Left lung (tissue), 10 donors: Measurements from ENCODE around the gene ARAP3. TPM values are rescaled to one million over a fixed set of nuclear protein-coding genes. Genes with fewer than 3 reads are reported as not detected.

Experiments
- ATAC-seq: fragments of 200-7000 bp; cut with Tn5 transposase; one replicate; pipeline ENCODE4 v1.9.1; 2020; ENCODE audit warnings: moderate library complexity
- DNase-seq, 4 donors: peaks; one replicate each; pipeline ENCODE4 v3.0.0-alpha.2; 2013 to 2020
- H3K27ac ChIP-seq, 2 donors: fragments of 200-600 bp; sonication (generic) in 1 of 2; one replicate each; pipeline versions ENCODE4 v1.5.0 to v1.8.0; 2020 to 2021
- H3K27me3 ChIP-seq, 2 donors: fragments of 200-600 bp; sonication (generic) in 1 of 2; one replicate each; pipeline versions ENCODE4 v1.5.0 to v1.8.0; 2020 to 2021
- H3K36me3 ChIP-seq, 2 donors: fragments of 200-600 bp; sonication (generic) in 1 of 2; one replicate each; pipeline versions ENCODE4 v1.5.0 to v1.8.0; 2020 to 2021
- H3K4me1 ChIP-seq, 2 donors: fragments of 200-600 bp; one replicate each; pipeline ENCODE4 v1.8.0; 2021
- H3K4me3 ChIP-seq, 2 donors: fragments of 200-600 bp; sonication (generic) in 1 of 2; one replicate each; pipeline versions ENCODE4 v1.5.0 to v1.8.0; 2020 to 2021; ENCODE audit warnings: mild to moderate bottlenecking in 1 of 2
- H3K9me3 ChIP-seq, 2 donors: fragments of 200-600 bp; sonication (generic) in 1 of 2; one replicate each; pipeline versions ENCODE4 v1.5.0 to v1.8.0; 2020 to 2021
- intact Hi-C, 2 donors: fragments of 100-400 bp; cut with DNase I; formaldehyde crosslinking; loops; one replicate each; pipeline versions ENCODE4 v1.11.2 to v1.14.2; 2022
- polyA plus RNA-seq, 6 donors: library from polyadenylated mRNA; unstranded; fragments of 120-200 nt; gene quantifications; one replicate each; pipeline ENCODE4 v1.2.1, GENCODE V29; 2013; ENCODE audit not compliant: insufficient read length in 6 of 6
- total RNA-seq, 2 donors: library from RNA; stranded (reverse); fragmentation: NEBNext Ultra II Directional; extraction: Animal tissue kit (Norgen Biotek cat#: 25700); gene quantifications; one replicate each; pipeline ENCODE4 v1.2.1, GENCODE V29; 2021
- TF ChIP-seq, protein P1 (sequence below), 2 donors: fragments of 200-600 bp; sonication (generic) in 1 of 2; IDR thresholded peaks; one replicate each; pipeline versions ENCODE4 v1.5.0 to v1.8.0; 2021; ENCODE audit warnings: antibody characterized with exemption in 2 of 2
- donor health status: DM: no; HTN: yes; CAD: no.
- donor health status: DM: no; HTN: no; CAD: no.

The ARAP3 gene
- total and polyA plus RNA-seq, 8 donors = 20.5 to 53.9 (median 41.3) TPM

- Histone ChIP-seq H3K27me3 (peaks cover 15 to 51% of the 10 kb centered on the region in 2 donors), H3K27ac (no peak overlapping the region), H3K4me1 (peaks cover 7 to 18% of the 10 kb centered on the region in 2 donors), H3K9me3 (no peaks in the 10 kb centered on the region), H3K4me3 (no peak overlapping the region), H3K36me3 (no peaks in the 10 kb centered on the region)
- TF ChIP-seq, protein P1, sequence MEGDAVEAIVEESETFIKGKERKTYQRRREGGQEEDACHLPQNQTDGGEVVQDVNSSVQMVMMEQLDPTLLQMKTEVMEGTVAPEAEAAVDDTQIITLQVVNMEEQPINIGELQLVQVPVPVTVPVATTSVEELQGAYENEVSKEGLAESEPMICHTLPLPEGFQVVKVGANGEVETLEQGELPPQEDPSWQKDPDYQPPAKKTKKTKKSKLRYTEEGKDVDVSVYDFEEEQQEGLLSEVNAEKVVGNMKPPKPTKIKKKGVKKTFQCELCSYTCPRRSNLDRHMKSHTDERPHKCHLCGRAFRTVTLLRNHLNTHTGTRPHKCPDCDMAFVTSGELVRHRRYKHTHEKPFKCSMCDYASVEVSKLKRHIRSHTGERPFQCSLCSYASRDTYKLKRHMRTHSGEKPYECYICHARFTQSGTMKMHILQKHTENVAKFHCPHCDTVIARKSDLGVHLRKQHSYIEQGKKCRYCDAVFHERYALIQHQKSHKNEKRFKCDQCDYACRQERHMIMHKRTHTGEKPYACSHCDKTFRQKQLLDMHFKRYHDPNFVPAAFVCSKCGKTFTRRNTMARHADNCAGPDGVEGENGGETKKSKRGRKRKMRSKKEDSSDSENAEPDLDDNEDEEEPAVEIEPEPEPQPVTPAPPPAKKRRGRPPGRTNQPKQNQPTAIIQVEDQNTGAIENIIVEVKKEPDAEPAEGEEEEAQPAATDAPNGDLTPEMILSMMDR (IDR thresholded peaks at IDR 0.05) = no peak
- intact Hi-C loops = no loop called here
- ATAC-seq (no peak), DNase-seq (no peak)
Observed at GRCh38 chr5:141706121-141706520, 24.1 kb upstream of the ARAP3 start.

DNA sequence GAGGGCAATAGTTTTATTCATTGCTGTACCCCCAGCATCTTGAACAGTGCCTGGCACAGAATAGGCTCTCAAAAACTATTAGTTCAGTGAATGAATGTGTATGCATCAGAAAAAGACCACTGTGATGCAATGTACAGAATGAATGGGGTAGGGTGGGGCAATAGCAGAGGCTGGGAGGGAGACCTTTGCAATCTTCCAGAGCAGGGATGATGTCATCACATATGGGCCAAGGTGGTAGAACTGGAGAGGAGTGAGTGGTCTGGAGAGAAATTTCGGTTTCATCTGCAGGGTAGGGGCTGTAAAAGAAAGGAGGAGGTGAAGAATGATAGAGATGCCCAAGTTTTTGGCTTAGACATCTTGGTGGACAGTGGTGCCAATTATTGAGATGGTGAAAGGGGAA lies 23.4 kb upstream of the ARAP3 start:
- TF ChIP-seq, protein P1 (IDR thresholded peaks at IDR 0.05) = no peak
- no peak for ATAC-seq

GRCh38 chr5:141704782-141705297 lies 22.8 kb upstream of the ARAP3 start:
- Histone ChIP-seq H3K27ac (no peak overlapping the region), H3K9me3 (no peaks in the 10 kb centered on the region), H3K4me3 (no peak overlapping the region), H3K4me1 (peaks cover 7 to 18% of the 10 kb centered on the region in 2 donors), H3K27me3 (peaks cover 17 to 63% of the 10 kb centered on the region in 2 donors), H3K36me3 (no peaks in the 10 kb centered on the region)
- ATAC-seq (no peak), DNase-seq (no peak)
- TF ChIP-seq, protein P1 (IDR thresholded peaks at IDR 0.05) = no peak
- intact Hi-C loops = loop anchor here in 1 of 2 donors (5.0 kb wide), 1 partner anchor 172 kb away; the partner anchor contains the start of gene PCDH1

More for the DNA sequence above, 23.4 kb upstream of the ARAP3 start:
- Histone ChIP-seq H3K4me1 (peaks cover 7 to 18% of the 10 kb centered on the region in 2 donors), H3K27ac (no peak overlapping the region), H3K27me3 (peaks cover 17 to 57% of the 10 kb centered on the region in 2 donors), H3K36me3 (no peaks in the 10 kb centered on the region), H3K4me3 (no peak overlapping the region), H3K9me3 (no peaks in the 10 kb centered on the region)
- DNase-seq = no peak
- intact Hi-C loops = no loop called here

DNA sequence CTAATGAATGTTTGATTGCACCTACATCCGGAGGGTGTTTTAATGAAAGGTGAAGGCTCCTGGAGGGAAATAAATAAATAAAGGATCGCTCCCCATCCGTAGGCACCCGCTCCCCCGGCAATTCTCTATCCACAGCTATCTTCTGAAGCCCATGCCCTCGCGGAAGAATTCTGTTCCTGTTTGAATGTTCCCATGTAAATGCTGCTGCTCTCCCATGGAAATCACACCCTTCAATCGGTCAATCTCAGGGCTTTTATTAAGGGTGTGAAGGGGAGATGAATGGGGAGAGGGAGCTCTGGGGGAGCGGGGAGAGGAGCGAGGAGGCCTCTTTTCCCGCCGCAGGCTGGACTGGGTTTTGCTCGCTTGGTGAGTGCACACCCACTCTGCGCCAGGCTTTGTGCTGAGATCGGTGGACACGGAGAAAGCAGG lies 21.1 kb upstream of the ARAP3 start:
- TF ChIP-seq, protein P1 (IDR thresholded peaks at IDR 0.05) = no peak
- Histone ChIP-seq H3K4me3 (no peak overlapping the region), H3K9me3 (no peaks in the 10 kb centered on the region), H3K4me1 (peaks cover 7 to 18% of the 10 kb centered on the region in 2 donors), H3K27ac (no peak overlapping the region), H3K36me3 (no peaks in the 10 kb centered on the region), H3K27me3 (peaks cover 17 to 74% of the 10 kb centered on the region in 2 donors)
- intact Hi-C loops = loop anchor here in 1 of 2 donors (5.0 kb wide), 1 partner anchor 174 kb away; the partner anchor contains the start of gene PCDH1
- DNase-seq (peak in 1 of 4 donors; percentile 34), ATAC-seq (no peak)

- H3K36me3 ChIP-seq = no peaks in the 10 kb centered on the region
- H3K4me3 ChIP-seq = no peak overlapping the region
- peaks cover 17 to 74% of the 10 kb centered on the region in 2 donors for H3K27me3 ChIP-seq
- intact Hi-C loops = loop anchor here in 1 of 2 donors (5.0 kb wide), 1 partner anchor 176 kb away; the partner anchor contains the start of gene PCDH1
- H3K4me1 ChIP-seq = peaks cover 7 to 18% of the 10 kb centered on the region in 2 donors
- H3K9me3 ChIP-seq = no peaks in the 10 kb centered on the region
- no peak overlapping the region for H3K27ac ChIP-seq
- ATAC-seq (no peak), DNase-seq (peak in 1 of 4 donors; percentile 59)
- TF ChIP-seq, protein P1 (IDR thresholded peaks at IDR 0.05) = no peak
Observed at GRCh38 chr5:141701360-141702119, 19.5 kb upstream of the ARAP3 start.
